Mucosa of gallbladder (tissue), 1 donor: ENCODE measurements around the gene MRPL9. TPM values are rescaled to one million over a fixed set of nuclear protein-coding genes. Genes with fewer than 3 reads are reported as not detected.
A peak's percentile ranks its signal among the peaks of the same experiment; 100 is the strongest.

Source experiments
- DNase-seq: peaks from one replicate; pipeline ENCODE4 v3.0.0-alpha.2; 2020; ENCODE audit warnings: low spot score
- total RNA-seq: library from RNA; stranded (reverse); gene quantifications from one replicate; pipeline ENCODE4 v1.2.1, GENCODE V29; 2021
- donor health status: DM: no; HTN: no; CAD: no.

The MRPL9 gene
- 57.7 TPM for total RNA-seq

GRCh38 chr1:151762941-151763921, at the start of gene MRPL9:
Gene MRPL9, minus strand, starts transcription at chr1:151763496. Its CDS starts 17 bp downstream, at chr1:151763479.
- peak; percentile 87 for DNase-seq

DNA sequence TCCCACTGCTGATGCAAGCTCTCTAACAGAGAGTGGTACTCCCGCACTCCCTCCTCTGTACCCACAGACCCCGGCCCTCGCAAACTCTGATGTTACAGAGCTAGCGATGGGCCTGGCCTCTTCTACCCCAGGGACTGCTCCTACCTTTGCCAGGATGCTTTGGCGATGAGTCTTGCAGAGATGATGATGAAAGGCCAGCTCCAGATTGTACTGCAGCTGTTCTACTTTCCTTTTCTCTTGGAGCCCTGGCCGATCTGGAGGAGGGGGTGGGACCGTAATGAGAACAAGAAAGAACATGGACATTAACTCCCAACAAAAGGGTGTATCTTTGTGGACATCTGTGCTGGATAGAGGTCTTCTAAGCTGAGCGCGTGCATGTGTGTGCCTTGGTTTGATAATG, 47.9 kb upstream of the MRPL9 start:
- DNase-seq, result no peak

DNA sequence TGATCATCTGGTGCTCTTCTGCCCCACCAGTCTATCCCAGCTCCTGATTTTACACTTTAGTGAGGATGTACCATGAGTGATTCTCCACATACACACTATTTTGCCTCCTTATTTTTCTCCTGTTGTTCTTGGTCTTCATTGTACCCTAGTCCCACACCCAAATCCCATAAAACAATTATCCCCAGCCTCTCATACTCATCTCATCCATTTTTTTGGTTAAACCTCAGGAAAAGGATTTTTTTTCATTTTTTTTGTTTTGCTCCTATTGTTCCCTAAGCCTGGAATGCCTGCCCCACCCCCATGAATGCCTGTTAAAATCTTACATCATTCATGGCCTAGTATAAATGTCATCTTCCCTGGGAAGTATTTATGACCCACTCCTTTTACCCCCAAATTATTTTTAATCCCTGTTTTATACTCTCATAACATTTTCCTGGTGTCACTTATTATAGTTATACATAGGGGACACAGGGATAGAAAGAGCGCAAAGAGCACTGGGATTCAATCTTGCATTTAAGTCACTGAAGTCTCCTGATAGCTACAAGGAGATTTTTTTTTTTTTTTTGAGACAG, 46.8 kb upstream of the MRPL9 start:
- no peak for DNase-seq

GRCh38 chr1:151809290-151809984, 46.1 kb upstream of the MRPL9 start:
- DNase-seq, result no peak

- no peak for DNase-seq
Observed at GRCh38 chr1:151807766-151808165, 44.5 kb upstream of the MRPL9 start.

GRCh38 chr1:151807131-151807530, 43.8 kb upstream of the MRPL9 start:
- DNase-seq, result no peak

- no peak for DNase-seq
Observed at GRCh38 chr1:151806170-151806569, 42.9 kb upstream of the MRPL9 start.

DNA sequence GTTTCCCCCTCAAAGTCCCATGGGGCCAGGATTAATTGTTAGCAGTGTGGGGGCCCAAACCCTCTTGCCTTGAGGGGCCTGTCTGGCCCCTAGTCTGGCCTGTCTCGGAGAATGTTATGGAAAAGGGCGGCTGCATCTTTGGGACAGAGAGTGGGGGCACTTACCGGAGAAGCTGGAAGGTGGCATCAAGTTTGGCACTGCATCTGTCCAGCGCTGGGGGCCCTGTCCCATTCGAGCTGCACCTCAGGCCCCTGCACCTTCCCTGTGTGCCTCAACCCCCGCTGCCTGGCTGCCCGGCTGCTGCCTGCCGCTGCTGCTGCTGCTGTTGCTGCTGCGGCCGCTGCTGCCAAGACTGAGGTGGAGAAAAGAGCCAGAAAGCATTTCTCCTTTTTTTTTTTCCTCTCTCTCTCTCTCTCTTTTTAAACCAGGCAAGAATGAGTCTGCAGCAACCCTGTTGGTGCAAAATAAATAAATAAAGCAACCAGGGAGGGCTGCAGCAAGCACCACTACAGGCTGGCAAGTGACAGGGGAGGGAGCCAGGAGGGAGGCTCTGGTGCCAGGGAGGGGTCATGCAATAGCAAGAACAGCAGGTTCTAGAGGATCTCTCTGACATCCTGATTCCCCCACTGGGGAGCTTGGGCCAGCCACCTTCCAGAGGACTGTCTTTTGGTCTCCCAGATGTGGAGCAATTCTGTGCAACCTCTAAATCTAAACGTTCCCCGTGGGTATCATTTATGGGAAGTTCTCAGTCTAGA, 41.9 kb upstream of the MRPL9 start, which contains the start of gene LINGO4:
TSS of gene LINGO4 (minus strand) at position 354 of the 755 bp plus-strand sequence. CDS start 2,715 bp downstream, outside the sequence.
- DNase-seq, result no peak

DNA sequence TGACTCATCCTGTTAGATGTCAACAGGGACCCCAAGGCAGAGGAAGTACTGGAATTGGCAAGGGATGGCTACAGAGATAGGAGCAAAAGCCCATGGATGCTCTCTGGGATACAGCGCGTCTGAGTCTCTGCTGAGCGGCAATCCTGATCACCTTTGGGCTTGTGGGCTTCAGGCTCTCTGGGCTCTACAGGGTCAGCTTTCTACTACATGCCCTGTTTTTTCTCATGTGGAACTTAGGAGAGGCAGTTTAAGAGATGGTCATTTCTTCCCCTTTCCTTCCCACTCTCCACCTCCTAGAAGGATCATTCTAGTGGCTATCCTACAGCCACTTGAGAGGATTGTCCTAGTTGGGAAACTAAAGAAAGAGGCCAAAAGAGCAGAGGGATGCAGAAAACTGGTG, 40.6 kb upstream of the MRPL9 start:
- DNase-seq, result no peak

DNA sequence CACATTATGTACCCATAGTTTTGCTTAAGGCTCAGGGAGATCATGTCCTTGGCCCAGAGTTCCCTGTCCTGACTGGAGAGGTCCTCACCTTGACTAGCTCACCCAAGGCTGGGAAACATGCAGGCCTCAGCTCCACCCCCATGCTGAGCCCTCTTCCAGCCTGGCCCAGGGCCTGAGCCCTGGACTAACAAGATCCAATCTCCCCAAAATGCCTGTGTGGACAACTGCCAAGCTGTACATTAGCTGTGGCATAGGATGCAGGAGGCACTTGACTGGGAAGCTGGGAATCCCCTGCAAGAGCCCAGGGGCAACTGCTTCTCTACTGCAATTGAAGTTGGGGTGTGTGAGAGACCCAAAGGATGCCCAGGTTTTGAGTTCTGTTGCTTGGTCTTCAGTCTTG, 39.9 kb upstream of the MRPL9 start:
- DNase-seq, result no peak

DNA sequence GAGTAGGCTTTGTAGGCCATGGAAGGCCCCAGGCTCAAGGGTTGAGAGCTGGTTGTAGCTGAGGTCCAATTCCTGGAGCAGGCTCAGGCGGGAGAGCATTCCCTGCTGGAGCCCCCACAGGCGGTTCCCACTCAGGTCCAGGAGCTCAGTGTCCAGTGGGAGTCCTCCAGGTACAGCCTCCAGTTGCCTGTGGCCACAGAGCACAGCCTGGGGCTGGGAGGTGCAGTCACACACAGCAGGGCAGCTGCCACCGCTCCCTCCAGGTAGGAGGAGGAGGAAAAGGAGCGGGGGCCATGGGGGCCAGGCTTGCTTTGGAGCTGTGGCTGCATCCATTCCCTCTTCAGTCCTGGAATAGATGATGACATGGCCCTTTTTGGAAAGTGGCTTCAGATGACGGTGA, 39.1 kb upstream of the MRPL9 start:
- no peak for DNase-seq

DNA sequence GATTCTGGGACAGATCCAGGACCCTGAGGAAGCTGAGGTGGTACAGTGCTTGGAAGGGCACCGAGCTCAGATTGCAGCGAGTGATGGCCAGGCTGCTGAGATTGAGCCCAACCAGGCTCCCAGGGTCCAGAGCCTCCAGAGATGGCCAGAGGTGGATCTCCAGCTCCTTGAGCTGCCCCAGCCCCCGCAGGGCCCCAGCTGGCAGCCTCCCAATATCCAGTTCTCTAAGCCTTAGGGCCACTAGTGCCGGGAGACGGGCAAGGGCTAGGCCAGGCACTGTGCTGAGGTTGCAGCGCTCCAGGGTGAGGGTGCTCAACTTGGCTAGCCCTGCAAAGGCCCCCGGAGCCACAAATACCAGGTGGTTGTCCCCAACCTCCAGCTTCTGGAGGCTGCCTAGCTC, 38.5 kb upstream of the MRPL9 start:
- no peak for DNase-seq

- DNase-seq, result no peak
Observed at GRCh38 chr1:151801310-151801820, 38.1 kb upstream of the MRPL9 start.

DNA sequence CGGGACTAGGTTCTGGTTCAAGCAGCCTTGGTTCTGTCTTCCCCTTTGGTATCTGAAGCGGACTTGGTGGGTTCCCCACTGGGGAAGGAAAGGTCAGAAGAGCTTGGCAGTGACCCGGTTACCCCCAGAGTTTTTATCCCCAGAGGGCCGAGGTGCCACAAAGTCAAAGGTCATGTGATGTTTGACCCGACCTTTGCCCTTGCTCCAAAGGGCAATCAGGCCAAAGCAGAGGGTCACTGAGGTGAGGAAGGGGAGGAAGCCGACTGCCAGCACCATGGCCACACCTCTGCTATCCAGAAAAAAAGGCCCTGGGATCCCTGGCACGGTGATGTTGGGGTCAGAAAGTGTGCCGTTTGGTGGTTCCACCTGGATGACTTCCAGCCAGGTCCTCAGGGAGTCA, 37.5 kb upstream of the MRPL9 start:
- no peak for DNase-seq

DNA sequence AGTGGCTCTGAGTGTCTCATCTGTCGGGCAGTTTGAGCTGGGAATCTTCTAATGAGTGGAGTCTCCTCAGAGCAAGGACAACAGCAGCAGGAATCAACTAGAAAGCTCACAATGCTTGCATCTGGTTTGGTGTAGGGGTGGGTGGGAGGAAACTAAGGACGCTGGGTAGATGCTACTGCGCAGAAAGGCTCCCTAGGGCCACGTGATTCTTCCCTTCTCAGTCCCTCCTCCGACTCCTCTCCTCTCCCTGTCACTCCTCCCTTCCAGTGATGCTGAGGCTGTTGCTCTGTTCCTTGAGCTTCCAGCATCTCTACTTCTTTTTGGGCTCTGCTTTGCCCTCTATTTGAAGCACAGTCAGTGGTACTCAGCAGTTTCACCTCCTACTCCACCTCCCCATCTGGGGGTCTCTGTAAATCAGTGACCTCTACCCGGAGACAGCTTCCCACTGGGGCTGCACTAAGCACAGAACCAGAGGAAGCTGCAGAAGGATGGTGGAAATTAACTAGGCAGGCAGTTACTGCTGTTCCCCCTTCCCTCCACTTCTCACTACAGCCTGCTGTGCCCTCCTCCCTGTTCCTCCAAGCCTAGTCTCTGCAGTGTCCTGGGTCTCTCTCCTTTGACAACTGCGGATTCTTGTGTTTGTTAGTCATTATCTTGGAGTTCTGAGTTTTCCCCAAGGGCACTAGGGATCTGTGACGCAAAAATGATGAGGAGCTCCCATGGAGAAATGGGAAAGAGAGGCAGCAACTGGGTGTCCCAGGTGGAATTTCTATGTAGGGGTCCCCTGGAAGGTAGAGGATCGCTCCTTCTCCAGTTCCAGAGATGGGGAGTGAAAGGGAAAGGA, 36.1 kb upstream of the MRPL9 start:
- no peak for DNase-seq

GRCh38 chr1:151798571-151798970, 35.3 kb upstream of the MRPL9 start:
- no peak for DNase-seq

GRCh38 chr1:151790940-151791651, 27.8 kb upstream of the MRPL9 start:
- no peak for DNase-seq

DNA sequence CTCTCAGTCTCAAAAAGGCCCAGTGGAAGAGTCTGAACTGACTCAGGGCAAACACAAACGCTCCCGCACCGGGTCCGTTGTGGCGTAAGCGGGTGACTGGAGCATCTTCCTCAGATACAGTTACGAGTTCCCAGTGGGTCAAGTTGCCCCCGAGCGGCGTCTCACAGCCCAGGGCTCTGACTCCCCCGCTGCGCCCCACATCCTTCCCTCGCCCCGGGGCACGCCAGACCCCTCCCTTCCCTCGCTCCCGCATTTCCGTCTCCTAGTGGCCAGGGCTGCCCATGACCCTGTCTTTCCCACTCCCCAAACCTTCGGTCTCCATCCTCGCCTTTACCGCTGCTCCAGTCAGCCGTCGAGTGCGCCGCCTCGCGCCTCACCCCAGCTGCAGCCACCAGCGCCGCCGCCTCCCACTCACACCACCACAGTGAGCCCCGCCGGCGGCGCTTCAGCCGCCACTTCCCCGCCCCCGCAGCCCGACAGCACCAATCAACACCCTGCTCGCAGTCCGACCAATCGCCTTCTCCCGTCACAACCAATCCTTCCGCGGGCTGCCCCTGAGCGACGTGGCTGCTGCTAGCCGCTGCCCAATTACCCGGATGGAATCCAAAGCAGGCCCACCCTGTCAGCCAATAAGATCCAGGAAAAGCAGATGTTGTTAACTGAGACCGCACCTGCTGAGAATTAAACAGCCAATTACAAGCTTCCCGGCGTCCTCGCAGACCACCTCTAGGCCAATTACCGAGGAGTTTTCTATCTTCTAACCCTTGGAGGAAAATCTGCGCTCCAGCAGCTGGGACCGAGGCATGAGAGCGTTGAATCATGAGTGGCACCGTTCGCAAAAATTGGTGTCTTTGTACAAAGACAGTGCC, 27.0 kb upstream of the MRPL9 start, which contains the start of gene TDRKH:
TSS of gene TDRKH (minus strand) at position 430 of the 869 bp plus-strand sequence. CDS start 7,478 bp downstream, outside the sequence.
- peak; percentile 98 for DNase-seq

GRCh38 chr1:151787689-151788088, 24.4 kb upstream of the MRPL9 start:
- DNase-seq, result no peak
